G401 (cell line): ENCODE results near the gene MFF. TPM values are rescaled to one million over a fixed set of nuclear protein-coding genes. Genes with fewer than 3 reads are reported as not detected.
"Not testable (repeated sequence)": the region's sequence is repeated elsewhere in the genome, so short reads cannot be mapped to it uniquely, and the experiment has no call there.

Source experiments
- DNase-seq: peaks from one replicate; pipeline ENCODE4 v3.0.0-alpha.2; 2015; ENCODE audit warnings: low spot score
- in situ Hi-C: cut with HindIII; loops from 2 replicates; pipeline ENCODE4 v1.10.0; 2016; ENCODE audit warnings: low sequenced_read_pairs, mixed read lengths
- total RNA-seq: library from RNA; depleted of rRNA; stranded (reverse); fragments of >200 nt; shearing (Covaris generic); gene quantifications from 2 replicates; pipeline ENCODE4 v1.2.3, GENCODE V29; 2014

Gene MFF
- total RNA-seq, 1 experiment from 2014 or later = 185 TPM

GRCh38 chr2:227370791-227371312 lies 45.8 kb downstream of the MFF start:
- in situ Hi-C loops = no loop called here
- no peak for DNase-seq

- in situ Hi-C loops = no loop called here
- no peak for DNase-seq
Observed at GRCh38 chr2:227373389-227373788, 48.3 kb downstream of the MFF start.

GRCh38 chr2:227374158-227374557 lies 49.1 kb downstream of the MFF start:
- in situ Hi-C loops = no loop called here
- DNase-seq = no peak

GRCh38 chr2:227376656-227377396 lies 51.8 kb downstream of the MFF start:
- no peak for DNase-seq
- in situ Hi-C loops = no loop called here

GRCh38 chr2:227377467-227378351 lies 52.7 kb downstream of the MFF start:
- no peak for DNase-seq
- in situ Hi-C loops = no loop called here

- DNase-seq = no peak
- in situ Hi-C loops = no loop called here
Observed at GRCh38 chr2:227378371-227378782, 53.3 kb downstream of the MFF start.

- DNase-seq = no peak
- in situ Hi-C loops = no loop called here
Observed at GRCh38 chr2:227379095-227379494, 54.0 kb downstream of the MFF start, which contains the start of gene TM4SF20. TSS of gene TM4SF20 (minus strand) at chr2:227379306. CDS start at chr2:227379268, 38 bp downstream.

GRCh38 chr2:227382241-227382835 lies 57.3 kb downstream of the MFF start:
- in situ Hi-C loops, DNase-seq: not testable (repeated sequence)

- no peak for DNase-seq
- in situ Hi-C loops = no loop called here
Observed at GRCh38 chr2:227383686-227384085, 58.6 kb downstream of the MFF start.

GRCh38 chr2:227386630-227387029 lies 61.6 kb downstream of the MFF start:
- in situ Hi-C loops = no loop called here
- no peak for DNase-seq

GRCh38 chr2:227387583-227387982 lies 62.5 kb downstream of the MFF start, which contains the start of gene SCYGR1:
TSS of gene SCYGR1 (minus strand) at chr2:227387949. CDS start at chr2:227387949, 0 bp downstream.
- in situ Hi-C loops, DNase-seq: not testable (repeated sequence)

GRCh38 chr2:227388537-227389011 lies 63.5 kb downstream of the MFF start:
- in situ Hi-C loops = no loop called here

GRCh38 chr2:227389231-227389630 lies 64.2 kb downstream of the MFF start:
- in situ Hi-C loops = no loop called here
- no peak for DNase-seq

More at GRCh38 chr2:227388537-227389011, 63.5 kb downstream of the MFF start:
- DNase-seq = no peak

GRCh38 chr2:227389661-227390060 lies 64.6 kb downstream of the MFF start:
- in situ Hi-C loops = no loop called here
- DNase-seq = no peak

GRCh38 chr2:227390468-227391256 lies 65.6 kb downstream of the MFF start:
- in situ Hi-C loops = no loop called here
- no peak for DNase-seq

- in situ Hi-C loops = no loop called here
- DNase-seq = no peak
Observed at GRCh38 chr2:227394401-227394800, 69.3 kb downstream of the MFF start.

GRCh38 chr2:227395556-227395955 lies 70.5 kb downstream of the MFF start:
- in situ Hi-C loops = no loop called here
- no peak for DNase-seq

GRCh38 chr2:227397562-227397961 lies 72.5 kb downstream of the MFF start:
- in situ Hi-C loops = no loop called here
- DNase-seq = no peak
